NCI-H2196 treated with DMSO at 0.1 percent for 48 hours (cell line): ENCODE data around the gene HIVEP3.

Experiments used
- DNase-seq: peaks from one replicate; lab custom pipeline; 2025; ENCODE audit not compliant: unreplicated experiment; lab: John Stamatoyannopoulos, UW

HIVEP3 gene

DNA sequence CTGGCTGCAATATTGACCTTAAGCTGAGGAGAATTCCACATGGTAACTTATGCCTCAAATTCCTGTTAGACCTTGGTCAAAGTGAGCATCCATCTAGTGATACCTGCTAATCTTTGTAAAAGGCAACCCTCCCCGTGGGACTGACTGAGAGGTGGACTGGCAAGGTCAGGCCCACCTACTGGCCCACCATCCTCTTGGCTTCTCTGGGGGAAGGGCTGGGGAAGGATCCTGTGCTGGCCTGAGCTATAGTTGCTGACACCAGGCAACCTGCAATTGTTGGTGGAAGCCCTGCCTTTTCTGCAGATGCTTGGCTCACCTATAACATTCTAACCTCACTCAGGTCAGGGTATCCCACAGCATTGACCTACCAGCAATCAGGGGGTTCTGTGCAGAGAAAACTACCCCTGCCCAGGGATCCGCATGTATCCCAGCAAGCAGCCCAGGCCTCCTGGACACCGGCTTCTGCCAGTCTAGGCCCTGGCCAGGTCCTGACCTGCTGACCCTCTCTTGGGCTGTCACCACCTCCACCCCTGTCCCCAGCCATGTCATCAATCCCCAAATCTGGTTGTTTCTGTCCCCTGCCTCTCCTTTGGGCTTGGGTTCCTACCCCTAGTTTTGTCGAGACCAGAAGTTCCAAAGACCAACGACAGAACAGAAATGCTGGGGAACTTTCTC, 326.1 kb downstream of the HIVEP3 start:
- DNase-seq = no peak

DNA sequence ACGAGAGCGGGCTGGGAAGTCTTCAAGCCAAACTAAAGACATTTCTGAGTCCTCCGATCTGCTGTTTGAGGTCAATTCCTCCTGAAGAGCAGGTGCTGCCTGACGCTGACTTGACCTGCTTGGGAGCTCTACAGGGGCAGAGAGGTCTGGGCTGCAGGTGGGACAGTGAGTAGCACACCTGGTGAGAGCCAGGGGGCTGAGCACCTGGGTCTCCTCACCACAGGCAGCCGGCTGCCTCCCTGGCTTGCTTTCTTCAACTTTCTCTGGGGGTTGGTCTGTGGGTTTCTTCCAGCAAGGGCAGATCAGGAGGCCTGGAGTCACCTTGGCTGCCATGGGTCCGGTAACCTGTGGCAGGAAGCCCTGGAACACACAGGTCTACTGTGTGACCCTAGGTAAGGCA, 326.8 kb downstream of the HIVEP3 start:
- no peak for DNase-seq

DNA sequence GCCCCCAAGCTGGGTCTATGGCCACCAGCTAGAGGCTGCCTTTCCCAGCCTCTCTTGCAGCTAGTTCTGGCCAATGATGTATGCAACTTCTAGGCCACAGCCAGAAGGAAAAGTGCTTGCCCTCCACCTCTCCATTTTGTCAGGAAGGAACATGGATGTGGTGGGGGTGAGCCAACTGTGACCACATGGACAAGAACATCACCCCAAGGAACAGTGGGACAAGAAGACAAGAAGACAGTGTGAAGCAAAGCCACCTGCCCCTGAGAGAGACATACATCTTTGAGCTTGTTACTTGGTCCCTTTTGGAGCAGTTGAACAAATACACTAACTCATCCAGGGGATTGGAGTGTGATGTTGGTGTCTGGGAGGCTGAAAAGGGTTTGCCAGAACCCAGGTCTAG, 328.4 kb downstream of the HIVEP3 start:
- DNase-seq = no peak

DNA sequence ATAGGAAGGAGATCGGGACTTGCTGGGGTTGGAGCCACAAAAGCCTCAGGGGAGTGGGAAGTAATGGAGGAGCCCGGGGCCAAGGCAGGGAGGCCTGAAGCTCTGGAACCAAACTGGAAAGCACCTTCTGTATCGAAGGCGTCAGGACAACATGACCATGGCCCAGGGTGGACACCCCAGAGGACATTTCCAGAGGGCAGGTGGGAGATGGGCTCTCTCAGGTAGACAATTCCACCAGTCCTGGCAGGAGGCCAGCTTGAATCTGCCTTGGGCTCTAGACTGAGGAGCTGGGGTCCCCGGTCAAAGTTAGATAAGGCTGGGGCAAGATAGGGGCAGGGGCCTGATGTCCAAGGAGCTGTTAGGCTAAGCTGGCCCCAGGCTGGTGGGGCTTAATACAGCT, 329.3 kb downstream of the HIVEP3 start:
- DNase-seq = no peak

DNA sequence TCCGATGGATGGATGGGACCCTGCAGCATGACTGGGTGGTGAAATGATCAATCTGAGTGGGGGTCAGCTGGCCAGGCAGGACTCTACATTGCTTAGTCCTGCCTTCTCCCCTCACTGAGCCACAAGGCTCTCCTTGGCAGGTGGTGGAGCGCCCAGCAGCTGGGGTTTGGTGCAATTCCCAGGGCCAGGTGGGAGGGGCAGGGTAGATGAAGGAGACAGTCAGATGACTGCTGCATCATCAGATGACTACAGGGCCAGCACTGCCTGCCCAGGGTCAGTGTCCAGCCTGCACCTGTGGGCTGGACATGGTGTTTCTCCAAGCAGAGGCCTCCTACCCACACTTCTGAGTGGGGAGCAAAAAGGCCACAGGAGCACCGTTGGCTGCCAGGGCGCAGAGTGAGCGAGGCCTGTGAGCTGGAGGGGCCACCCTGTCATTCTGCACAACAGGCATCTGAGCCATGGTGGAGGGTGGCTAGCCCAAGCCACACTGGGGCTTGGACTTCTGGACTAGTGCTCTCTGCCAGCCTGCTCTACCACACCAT, 330.3 kb downstream of the HIVEP3 start:
- DNase-seq = no peak

DNA sequence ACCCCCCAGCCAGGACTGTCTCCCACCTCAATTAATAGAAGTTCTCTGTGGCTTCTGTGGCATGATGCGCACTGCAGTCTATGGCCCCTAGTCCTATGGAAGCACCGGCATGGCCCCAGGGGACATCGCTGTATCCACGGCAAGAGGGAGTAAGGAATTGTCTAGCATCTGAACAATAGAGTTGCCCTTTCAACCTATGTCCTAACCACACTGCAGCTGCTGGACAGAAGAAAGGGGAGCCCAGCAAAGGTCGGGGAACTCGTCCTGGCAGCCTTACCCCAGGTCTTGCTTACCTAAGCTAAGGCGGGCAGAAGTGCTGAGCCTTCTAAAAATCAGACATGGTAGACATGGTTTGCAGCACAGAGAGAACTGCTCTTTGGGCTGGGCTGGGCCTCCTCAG, 330.9 kb downstream of the HIVEP3 start:
- no peak for DNase-seq

DNA sequence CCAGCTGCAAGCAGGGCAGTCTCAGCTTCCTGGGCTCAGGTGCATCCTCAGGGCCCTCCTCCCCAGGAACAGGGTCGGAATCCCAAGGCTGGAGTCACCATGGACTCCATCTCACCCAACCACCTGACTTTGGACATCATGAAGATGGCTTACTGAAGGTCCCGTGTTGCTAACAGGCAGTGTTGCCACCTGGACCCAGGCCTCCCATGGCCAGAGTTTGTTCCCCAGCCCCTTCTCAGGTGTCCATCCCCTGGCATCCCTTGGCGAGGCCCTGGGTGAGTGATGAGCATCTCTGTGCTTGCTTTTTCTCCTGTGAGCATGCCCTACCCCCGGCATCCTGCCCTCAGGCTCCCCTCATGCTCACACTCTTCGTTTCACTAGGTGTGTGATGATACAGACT, 332.5 kb downstream of the HIVEP3 start:
- no peak for DNase-seq

DNA sequence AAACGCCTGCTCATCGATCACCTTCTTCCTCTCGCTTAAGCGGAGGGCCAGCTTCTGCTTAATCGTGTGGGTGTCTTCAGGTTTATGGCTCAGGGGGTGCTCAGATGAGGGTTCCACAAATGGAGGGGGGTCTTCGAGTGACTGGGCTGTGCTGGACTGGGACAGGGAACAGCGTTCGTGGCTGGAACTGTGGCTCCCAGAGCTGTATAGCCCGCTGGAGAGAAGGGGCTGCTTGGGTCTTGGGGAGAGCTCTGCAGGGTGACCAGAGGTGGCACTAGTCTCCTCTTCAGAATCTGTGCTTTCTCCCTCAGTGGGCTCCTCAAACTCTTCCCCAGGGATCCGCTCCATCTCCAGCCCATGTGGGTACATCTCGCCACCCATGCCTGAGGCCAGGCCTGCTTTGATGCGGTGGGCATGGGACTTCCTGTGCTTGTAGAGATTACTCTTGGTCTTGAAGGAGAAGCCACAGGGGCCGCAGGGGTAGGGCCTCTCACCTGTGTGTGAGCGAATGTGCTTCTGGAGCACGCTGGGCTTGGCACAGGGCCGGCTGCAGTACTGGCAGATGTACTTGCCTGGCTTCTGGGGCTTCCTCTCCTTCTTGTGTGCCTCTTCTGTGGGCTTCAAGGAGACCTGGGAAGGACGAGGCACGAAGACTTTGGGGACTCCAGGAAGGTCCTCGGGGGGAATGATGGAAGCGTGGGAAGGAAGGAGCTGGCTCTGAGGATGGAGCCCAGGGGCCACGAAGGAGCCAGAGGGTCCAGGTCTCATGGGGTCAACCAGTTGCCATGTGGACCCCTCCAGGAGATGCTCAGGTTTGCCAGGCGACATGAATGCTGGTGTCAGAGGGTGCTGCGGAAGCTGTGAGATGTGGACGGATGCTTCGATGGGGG, 334.8 kb downstream of the HIVEP3 start:
- DNase-seq = no peak

DNA sequence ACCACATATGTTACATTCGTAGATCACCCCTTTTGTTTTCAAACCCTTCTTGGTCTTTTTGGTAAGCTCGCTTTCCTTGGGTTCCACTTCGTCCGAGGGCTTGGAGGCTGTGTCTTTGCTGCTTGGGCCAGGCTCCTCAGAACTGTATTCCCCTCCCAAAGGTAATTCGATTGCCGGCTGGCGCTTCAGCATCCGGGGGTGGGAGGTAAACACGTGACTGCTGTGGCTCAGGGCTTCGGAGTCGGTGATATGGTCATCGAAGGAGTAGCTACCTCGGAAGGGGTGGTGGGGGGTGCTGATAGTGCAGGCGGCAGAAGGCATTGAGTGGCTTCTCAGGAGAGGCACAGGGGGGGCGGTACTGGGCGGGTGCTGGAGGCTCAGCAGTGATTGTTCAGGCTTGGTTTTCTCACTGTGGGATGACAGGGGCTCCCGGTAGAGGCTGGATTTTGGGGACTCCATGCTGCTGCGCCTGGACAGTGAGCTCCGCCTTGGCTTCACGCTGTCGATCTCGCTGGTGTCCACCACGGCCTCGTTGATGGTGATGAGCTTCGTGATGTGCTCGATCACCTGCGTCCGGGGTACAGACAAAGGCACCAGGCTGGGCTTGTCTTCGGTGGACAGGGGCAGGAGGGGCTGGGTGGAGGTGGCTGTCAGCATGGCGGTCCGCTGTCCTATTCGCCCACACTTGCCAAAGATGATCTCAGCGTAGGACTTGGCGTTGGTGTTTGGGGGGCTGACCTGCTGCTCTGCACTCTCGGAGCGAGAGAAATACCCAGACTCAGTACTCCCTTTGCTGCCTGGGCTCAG, 335.7 kb downstream of the HIVEP3 start:
- DNase-seq = no peak

DNA sequence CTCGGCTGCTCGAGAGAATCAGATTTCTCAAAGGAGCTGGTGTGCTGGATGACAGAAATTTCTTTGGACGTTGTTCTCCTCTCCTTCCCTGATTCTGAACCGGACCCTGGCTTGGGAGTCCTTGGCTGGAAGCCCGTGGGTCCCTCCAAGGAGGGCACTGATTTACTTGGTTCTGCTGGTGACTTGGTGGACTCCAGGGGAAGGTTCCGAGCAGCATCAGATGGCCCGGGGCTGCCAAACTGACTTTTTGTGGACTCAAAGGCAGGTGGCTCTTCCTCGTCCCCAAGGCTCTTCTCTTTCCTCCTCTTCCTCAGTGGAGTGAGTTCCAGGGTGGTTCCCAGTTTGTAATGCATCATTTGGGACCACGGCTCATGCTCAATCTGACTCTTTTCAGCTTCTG, 336.4 kb downstream of the HIVEP3 start:
- no peak for DNase-seq

DNA sequence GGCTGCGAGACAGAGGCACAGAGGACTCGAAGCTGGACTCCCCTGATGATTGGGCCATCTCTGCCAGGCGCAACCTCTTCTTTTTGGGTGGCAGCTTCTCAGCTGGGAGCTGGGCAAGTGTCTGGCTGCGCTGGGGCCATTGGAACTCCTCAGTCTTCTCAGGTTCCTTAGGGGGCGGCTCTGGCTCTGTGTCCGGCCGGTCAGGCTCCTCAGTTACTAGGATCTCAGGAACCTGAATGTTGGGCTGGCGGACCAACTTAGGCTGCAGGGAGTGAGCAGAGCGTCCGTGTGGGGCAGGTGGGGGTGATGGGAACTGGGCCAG, 336.8 kb downstream of the HIVEP3 start:
- DNase-seq = no peak

DNA sequence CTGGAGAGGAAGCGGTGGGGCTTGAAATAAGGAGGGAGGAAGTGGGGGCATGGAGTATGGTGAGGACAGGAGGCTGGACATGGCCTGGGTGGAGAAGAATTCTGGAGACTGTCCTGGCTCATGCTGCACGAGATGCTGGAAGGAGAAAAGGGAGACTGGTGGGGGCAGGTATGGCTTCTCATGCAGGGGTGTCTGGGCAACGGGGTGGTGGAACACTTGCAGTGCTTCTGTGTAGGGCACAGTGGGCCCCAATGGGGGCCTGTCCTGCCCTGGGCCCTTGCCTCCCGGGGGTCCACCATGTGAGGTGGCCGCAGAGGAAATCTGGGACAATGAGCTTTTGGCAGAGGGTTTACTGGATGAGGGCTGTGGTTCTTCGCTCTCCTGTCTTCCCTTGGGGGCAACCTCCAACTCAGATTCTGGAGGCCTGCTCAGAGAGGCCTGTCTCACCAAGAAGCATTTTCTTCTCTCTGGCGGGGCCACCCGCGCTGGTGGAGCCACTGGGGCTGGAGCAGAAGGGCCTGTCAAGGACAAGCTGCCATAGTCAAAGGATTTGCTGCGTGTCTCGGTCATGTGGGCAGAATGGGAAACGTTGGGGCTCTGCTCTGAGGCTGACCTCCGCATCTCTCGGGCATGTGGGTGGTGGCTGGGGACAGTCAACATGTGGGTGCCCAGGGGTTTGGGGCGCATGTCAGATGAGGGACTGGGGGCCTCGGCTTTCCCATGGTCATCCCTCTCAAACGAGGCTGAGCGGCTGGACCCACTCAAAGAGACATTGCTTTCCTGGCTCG, 337.3 kb downstream of the HIVEP3 start:
- DNase-seq = no peak

DNA sequence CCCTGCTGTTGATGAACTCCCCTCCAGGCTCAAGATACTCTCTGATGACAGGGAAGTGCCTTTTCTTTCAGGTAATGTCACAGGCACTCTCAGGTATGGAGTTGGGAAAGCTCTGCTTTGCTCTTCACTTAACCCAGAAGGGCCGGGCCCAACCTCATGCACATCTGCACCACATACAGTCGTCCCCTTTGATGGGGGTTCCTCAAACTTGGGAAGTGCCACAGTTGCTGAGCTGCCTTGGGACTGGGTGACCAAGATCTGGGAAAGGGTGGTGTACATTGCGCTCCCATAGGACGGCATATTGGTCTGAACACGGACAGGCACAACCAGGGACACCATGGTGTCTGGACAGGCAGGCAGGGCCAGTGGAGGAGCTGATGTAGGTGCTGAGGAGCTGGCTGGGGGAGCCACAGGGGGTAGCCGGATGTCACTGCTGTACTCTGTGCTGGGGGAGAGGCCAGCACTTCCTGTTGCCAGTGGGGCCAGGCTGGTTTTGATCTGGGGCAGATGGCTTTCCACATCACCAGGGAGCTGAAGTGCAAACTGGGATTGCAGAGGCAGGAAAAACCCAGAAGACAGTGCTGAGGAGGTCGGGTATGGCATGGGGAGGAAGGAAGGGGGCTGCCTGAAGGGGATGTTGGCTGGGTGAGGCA, 338.1 kb downstream of the HIVEP3 start:
- DNase-seq = no peak

DNA sequence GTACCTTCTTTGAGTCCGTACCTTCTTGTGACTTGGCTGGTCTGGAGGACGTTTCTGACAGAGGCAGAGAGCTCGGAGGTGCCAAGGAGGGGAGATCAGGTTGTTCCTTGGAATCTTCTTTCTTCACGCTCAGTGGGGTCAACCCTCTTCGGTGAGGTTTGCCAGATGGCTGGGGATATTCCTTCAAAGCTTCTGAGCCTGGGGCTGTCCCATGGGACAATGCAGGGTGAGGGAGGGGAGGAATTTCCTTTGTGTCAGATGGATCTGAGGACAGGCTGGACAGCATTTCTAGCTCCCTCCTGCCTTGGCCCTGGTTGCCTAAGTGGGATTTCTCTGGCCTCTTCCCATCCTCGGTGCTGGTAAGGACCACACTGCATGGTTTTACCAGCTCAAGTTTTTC, 338.7 kb downstream of the HIVEP3 start:
- no peak for DNase-seq

DNA sequence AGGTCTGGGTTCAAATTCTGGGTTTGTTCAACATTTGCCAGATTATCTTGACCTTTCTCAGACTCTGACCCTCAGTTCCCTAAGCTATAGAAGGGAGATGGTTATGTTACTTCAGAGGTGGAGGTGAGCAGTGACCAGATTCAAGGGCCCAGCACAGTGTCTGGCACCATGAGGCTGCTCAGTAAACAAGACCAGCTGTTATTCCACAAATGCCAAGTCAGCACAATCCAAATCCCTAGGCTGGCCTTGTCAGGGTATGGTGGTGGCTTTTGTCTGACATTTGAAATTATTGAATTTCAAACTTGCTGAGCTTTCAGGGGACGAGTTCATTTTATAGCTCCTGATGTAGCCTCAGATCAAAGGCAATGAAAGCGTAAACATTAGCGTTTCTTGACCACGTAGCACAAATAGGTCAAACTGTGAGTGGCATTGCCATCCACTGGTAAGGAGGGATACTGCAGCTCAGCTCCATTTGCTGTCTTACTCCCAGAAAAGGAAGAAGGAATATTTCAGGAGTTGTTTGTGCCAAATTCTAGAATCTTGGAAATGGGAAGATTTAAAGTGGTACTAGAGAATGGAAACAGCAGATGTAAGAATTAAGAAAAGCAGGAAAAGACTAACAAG, 339.9 kb downstream of the HIVEP3 start:
- DNase-seq = no peak

DNA sequence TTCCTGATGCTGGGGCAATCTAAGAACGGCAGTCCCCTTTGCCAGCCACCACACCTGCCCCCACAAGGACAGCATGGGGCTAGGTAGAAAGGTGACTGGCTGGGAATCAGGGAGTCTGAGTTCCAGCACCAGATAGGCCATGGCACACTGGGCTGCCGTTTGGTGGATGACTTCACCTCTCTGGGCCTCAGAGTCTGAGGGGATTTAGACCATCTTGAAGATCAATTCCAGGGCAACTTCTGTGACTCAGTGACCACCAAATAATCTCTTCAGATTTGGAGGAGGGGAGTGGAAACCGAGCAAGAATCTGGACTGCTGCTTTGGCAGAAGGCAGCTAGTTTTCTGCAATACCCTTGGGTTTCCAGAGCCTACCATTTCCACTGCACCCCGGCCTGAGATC, 342.1 kb downstream of the HIVEP3 start:
- no peak for DNase-seq

DNA sequence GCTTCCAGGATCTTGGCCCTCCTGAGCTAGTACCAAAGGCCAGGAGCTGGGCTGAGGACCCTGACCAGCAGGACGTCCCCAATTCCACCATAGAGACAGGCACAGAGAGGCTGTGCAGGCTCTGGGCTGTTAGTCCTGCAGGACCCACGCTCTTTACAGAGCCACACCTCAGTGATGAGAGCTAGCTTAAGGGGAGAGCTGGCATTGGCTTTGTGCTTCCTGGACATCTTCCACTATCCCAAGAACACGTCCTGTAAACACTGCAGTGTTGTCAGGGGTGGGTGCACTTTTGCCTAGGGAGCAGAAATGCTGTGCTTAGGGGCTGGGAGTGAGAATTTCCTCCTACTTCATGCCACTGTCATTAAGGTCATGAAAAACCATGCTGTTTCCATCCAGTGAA, 342.5 kb downstream of the HIVEP3 start:
- DNase-seq = no peak

DNA sequence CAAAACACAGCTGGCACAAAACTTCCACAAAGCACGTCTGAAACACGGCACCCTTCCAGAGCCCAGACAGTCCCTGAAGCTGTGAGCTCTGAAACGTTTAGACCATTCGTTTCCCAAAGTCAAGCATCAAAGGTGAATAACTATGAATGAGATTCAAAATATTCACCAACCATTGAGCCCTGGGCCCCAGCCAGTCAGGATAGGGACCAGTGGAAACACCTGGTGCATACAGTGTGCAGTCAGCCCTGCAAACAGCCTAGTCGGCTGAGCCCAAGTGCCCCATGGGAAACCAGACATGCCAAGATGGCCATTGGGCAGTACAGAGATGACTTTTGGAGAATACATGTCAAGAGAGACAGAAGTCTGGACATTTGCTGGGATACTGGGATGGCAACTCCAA, 343.9 kb downstream of the HIVEP3 start:
- DNase-seq = no peak

DNA sequence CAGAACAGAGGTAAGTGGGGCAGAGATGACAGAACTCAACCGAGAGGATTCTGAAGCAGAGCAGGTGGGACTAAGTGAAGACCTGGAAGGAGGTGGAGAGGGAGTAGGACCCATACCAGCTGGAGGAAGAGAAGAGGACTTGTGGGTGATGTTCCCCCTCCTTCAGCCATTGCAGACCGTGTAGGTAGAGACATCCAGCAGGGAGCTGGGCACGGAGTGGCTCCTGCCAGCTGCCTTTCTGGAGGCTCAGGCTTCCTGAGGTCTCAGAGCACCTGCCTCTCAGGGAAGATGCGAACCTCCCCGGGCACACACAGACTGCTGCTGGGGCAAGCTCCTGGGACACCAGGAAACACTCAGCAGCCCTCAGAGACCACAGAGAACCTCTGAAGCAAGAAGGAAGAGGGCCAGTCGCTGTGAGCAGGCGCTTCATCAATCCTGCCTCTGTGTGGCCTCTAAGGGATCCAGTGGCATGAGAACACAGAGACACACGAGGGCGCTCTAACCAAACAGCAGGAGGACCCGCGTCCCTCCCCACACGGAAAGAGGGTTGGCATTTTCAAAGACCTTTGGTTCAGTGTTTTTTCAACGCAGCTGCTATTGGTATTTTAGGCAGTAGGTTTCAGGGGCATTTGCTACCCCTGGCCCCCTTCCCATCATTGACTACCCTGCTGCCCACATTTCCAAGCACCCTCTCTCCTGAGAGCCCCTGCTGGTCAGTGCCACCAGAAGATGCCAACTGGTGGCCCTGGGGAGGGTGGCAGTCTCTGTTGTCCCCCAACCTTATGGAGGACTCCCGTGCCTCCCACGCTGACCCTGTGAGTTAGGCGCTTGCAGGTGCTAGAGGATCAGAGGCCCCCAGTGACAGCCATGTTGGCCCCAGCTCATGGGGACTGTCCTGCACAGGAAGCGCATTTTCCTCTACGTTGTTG, 344.7 kb downstream of the HIVEP3 start:
- DNase-seq = peak; percentile 76
